DMS 273 (cell line): ENCODE measurements around the gene PSMB1.

Source experiments
- DNase-seq: peaks from one replicate; lab custom pipeline; 2025; ENCODE audit not compliant: unreplicated experiment; lab: John Stamatoyannopoulos, UW

Gene PSMB1

GRCh38 chr6:170552765-170553533, at the start of gene PSMB1:
TSS of gene PSMB1 (minus strand) at chr6:170553307. CDS start at chr6:170553242, 65 bp downstream.
- peak; percentile 97 for DNase-seq

GRCh38 chr6:170597278-170597677, 44.2 kb upstream of the PSMB1 start:
- no peak for DNase-seq

- peak; percentile 30 for DNase-seq
These were observed 43.3 kb upstream of the PSMB1 start for GRCh38 chr6:170596426-170596825.

GRCh38 chr6:170590725-170591124, 37.6 kb upstream of the PSMB1 start:
- no peak for DNase-seq

- peak; percentile 38 for DNase-seq
These were observed 31.9 kb upstream of the PSMB1 start for GRCh38 chr6:170584954-170585498.

- DNase-seq = peak; percentile 99
These were observed 31.3 kb upstream of the PSMB1 start, which contains the start of gene PDCD2 for GRCh38 chr6:170584181-170584953. TSS of gene PDCD2 (minus strand) at chr6:170584637. CDS start at chr6:170584581, 56 bp downstream.

- DNase-seq = peak; percentile 67
These were observed 30.7 kb upstream of the PSMB1 start for GRCh38 chr6:170583756-170584180.

GRCh38 chr6:170578909-170579308, 25.8 kb upstream of the PSMB1 start:
- DNase-seq = no peak

- DNase-seq = peak; percentile 48
These were observed 22.1 kb upstream of the PSMB1 start for GRCh38 chr6:170575250-170575649.

GRCh38 chr6:170572704-170573466, 19.8 kb upstream of the PSMB1 start:
- DNase-seq = no peak

- no peak for DNase-seq
These were observed 11.9 kb upstream of the PSMB1 start for GRCh38 chr6:170564936-170565530.

- DNase-seq = no peak
These were observed 8.4 kb upstream of the PSMB1 start for GRCh38 chr6:170561555-170561954.

- DNase-seq = no peak
These were observed 2.2 kb upstream of the PSMB1 start for GRCh38 chr6:170555305-170555704.

GRCh38 chr6:170554796-170555137, 1.7 kb upstream of the PSMB1 start:
- DNase-seq = peak; percentile 43

- peak; percentile 99 for DNase-seq
These were observed 1.1 kb upstream of the PSMB1 start, which contains the start of gene TBP for GRCh38 chr6:170554013-170554795. TSS of gene TBP (plus strand) at chr6:170554369. CDS start at chr6:170557030, 2,661 bp downstream.

GRCh38 chr6:170553534-170554012, 466 bp upstream of the PSMB1 start:
- peak; percentile 83 for DNase-seq

GRCh38 chr6:170545405-170545804, 7.7 kb downstream of the PSMB1 start:
- no peak for DNase-seq

GRCh38 chr6:170542031-170542719, 10.9 kb downstream of the PSMB1 start:
- no peak for DNase-seq

GRCh38 chr6:170537329-170537728, 15.8 kb downstream of the PSMB1 start:
- DNase-seq = no peak
